ENCODE measurements around the gene SNAPIN. TPM values are rescaled to one million over a fixed set of nuclear protein-coding genes. Genes with fewer than 3 reads are reported as not detected.

SNAPIN gene
- total and polyA plus RNA-seq, 7 donors = 51.7 to 102 (median 59.6) TPM

DNA sequence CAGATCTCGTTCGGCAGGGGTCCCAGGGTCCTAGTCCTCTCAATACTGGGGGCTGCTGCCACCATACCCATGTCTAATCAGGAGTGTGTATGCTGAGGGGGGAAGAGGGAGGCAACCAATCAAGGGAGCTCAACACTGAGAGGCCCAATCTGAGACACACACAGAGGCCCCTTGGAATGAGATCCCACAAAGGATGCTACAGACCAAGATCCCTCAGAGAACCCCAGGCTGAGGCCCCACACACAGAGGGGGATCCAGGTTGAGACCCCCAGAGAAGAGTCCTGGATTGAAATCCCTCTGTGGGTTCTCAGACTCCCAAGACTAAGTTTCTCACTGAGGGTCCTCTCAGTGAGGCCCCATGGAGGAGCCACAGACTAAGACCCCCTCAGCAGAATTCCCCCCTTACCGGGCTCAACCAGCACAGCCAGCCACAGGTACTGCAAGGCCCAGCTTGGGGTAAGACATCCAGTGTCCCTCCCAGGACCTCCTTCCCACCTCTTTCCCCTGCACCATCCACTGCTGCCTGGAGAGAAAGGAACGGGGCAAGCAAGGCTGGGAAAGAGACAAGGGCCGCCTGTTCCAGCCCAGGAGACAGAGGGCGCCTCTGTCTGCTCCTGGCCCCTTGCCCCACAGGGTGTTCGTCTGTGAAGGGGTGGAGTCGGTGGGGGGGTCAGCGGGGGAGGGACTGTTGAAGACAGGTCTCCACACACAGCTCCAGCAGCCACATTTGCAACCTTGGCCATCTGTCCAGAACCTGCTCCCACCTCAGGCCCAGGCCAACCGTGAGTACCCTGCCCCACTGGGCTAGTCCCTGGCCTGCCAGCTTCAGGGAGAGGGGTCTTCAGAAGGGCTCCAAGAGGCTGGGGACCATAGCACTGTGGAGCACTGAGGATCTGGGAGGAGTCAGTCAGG is 30.5 kb upstream of the SNAPIN start, which contains the start of gene S100A1:
Gene S100A1 (plus strand): TSS at position 720 of the 912 bp plus-strand sequence. CDS start 2,088 bp downstream, outside the sequence.
- Histone ChIP-seq H3K9me3 (no peaks in the 10 kb centered on the region), H3K36me3 (ENCODE audit: insufficient read depth in 1 of 2, low read depth in 1 of 2) (peaks cover 0 to 43% of the 10 kb centered on the region in 2 donors), H3K4me3 (peak within 1 kb of the TSS; percentile 66), H3K27ac (peak within 1 kb of the TSS; percentile 100), H3K4me1 (peaks cover 58% of the 10 kb centered on the region), H3K27me3 (ENCODE audit: insufficient read depth in 3 of 3, low read length in 2 of 3) (no peaks in the 10 kb centered on the region)
- DNase-seq = peak; percentile 77 to 94
- TF ChIP-seq, protein P1, sequence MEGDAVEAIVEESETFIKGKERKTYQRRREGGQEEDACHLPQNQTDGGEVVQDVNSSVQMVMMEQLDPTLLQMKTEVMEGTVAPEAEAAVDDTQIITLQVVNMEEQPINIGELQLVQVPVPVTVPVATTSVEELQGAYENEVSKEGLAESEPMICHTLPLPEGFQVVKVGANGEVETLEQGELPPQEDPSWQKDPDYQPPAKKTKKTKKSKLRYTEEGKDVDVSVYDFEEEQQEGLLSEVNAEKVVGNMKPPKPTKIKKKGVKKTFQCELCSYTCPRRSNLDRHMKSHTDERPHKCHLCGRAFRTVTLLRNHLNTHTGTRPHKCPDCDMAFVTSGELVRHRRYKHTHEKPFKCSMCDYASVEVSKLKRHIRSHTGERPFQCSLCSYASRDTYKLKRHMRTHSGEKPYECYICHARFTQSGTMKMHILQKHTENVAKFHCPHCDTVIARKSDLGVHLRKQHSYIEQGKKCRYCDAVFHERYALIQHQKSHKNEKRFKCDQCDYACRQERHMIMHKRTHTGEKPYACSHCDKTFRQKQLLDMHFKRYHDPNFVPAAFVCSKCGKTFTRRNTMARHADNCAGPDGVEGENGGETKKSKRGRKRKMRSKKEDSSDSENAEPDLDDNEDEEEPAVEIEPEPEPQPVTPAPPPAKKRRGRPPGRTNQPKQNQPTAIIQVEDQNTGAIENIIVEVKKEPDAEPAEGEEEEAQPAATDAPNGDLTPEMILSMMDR (IDR thresholded peaks at IDR 0.05) = peak; percentile 53
- intact Hi-C loops (cut with DNase I) = loop anchor here in 1 of 2 donors (1.0 kb wide), 1 partner anchor 56 kb away; no protein-coding TSS in a partner anchor
- peak; percentile 70 to 83 (median 76) for ATAC-seq
- WGBS, 3 donors = 30 to 48% (median 37%) methylated on average over 9 to 10 of the region's 10 CpGs

DNA sequence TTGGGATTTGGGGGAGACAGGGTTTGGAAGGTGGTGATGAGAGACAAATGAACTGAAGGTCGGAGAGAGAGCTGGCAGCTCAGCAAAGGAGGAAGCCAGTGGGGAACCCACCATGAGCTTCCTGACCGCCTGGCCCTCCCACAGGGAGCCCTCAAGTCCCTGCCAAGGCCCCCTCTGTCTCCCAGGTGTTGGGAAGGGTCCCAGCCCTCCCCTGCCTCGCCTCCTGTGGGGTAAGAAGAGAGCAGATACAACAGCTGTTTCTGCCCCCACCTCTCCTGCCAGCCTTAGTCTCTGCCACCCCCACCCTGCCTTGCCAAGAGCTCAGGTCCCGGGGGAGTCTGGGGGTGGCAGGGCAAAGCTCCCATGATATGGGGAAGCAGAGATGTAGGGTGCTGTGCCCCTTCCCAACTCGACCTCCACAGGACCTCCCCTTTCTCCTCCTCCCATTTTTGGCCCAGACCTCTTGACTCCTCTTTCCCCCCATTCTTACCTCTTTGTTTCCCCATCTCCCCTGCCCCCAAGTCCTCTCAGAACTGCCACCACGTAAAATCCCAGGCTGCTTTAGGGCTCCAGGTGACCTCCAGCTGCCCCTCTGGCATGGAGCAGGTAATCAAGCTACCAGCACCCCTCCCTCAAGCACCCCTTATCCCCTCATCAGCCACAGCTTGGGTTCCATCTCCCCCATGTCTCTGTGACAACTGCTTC is 29.7 kb upstream of the SNAPIN start:
- H3K4me1 ChIP-seq = peaks cover 61% of the 10 kb centered on the region
- intact Hi-C loops (cut with DNase I) = loop anchor here in 1 of 2 donors (1.0 kb wide), 1 partner anchor 56 kb away; no protein-coding TSS in a partner anchor

DNA sequence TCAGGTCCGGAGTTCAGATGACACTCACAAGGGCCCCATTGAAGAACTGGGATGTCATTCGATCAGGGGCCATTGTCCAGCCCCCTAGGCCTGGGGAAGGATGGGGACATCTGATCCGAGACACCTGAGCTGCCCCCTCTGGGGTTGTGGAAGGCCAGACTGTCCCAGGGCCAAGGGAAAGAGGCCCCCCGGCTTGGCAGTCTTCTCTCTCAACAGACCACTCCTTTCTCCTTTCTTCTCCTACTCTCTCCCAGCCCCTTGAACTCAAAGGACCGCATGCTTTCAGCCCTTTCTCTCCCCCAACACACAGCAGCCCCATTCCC is 29.2 kb upstream of the SNAPIN start:
- ATAC-seq (no peak), DNase-seq (no peak)
- peaks cover 0 to 30% of the 10 kb centered on the region in 2 donors for H3K36me3 ChIP-seq (ENCODE audit: insufficient read depth in 1 of 2, low read depth in 1 of 2)
- H3K9me3 ChIP-seq = no peaks in the 10 kb centered on the region
- H3K4me3 ChIP-seq = peak overlapping the region; percentile 66
- peak overlapping the region; percentile 100 for H3K27ac ChIP-seq
- peaks cover 55% of the 10 kb centered on the region for H3K4me1 ChIP-seq
- TF ChIP-seq, protein P1 (IDR thresholded peaks at IDR 0.05) = no peak
- intact Hi-C loops (cut with DNase I) = no loop called here
- H3K27me3 ChIP-seq (ENCODE audit: insufficient read depth in 3 of 3, low read length in 2 of 3) = no peaks in the 10 kb centered on the region
- 28 to 56% (median 36%) methylated on average over 5 of the region's 5 CpGs for WGBS, 3 donors

More for the DNA sequence above, 29.7 kb upstream of the SNAPIN start:
- DNase-seq (no peak), ATAC-seq (peak in 2 of 4 donors; percentile 5 to 11)
- Histone ChIP-seq H3K9me3 (no peaks in the 10 kb centered on the region), H3K4me3 (peak overlapping the region; percentile 66), H3K27ac (peak overlapping the region; percentile 100), H3K36me3 (ENCODE audit: insufficient read depth in 1 of 2, low read depth in 1 of 2) (peaks cover 0 to 35% of the 10 kb centered on the region in 2 donors), H3K27me3 (ENCODE audit: insufficient read depth in 3 of 3, low read length in 2 of 3) (no peaks in the 10 kb centered on the region)
- TF ChIP-seq, protein P1 (IDR thresholded peaks at IDR 0.05) = no peak
- WGBS, 3 donors = 35 to 49% (median 37%) methylated on average over 6 of the region's 6 CpGs

DNA sequence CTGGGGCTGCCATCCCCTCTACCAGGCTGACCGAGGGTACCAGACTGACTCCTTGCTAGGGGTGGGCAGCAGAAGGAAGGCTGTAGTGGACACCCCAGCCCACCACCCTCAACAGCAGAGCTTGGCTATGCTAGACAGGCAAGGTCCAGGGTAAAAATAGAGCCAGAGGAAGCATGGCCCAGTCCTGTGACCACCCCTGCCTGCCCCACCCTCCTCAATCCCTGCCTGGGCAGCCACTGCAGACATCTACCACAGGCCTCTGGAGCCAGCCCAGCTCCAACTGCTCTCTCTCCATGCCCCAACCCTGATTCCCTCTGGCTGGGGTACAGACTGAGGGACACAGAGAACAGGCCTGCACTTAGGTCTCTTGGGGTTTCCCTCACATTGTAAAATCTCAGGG is 28.5 kb upstream of the SNAPIN start:
- H3K4me3 ChIP-seq = peak overlapping the region; percentile 66
- peak overlapping the region; percentile 100 for H3K27ac ChIP-seq
- DNase-seq (peak; percentile 55 to 89), ATAC-seq (peak; percentile 36 to 55 (median 50))
- H3K27me3 ChIP-seq (ENCODE audit: insufficient read depth in 3 of 3, low read length in 2 of 3) = no peaks in the 10 kb centered on the region
- 18 to 74% (median 65%) methylated on average over 1 of the region's 1 CpG for WGBS, 3 donors
- no peaks in the 10 kb centered on the region for H3K9me3 ChIP-seq
- intact Hi-C loops (cut with DNase I) = no loop called here
- H3K4me1 ChIP-seq = peaks cover 52% of the 10 kb centered on the region
- H3K36me3 ChIP-seq (ENCODE audit: insufficient read depth in 1 of 2, low read depth in 1 of 2) = peaks cover 0 to 26% of the 10 kb centered on the region in 2 donors
- TF ChIP-seq, protein P1 (IDR thresholded peaks at IDR 0.05) = no peak

Data from psoas muscle (tissue), 8 donors.